GM21528 (cell line): ENCODE data around the gene MINDY4.
A peak's percentile ranks its signal among the peaks of the same experiment; 100 is the strongest.

Experiments used
- ATAC-seq: cut with Tn5 transposase; IDR thresholded peaks from one replicate; pipeline ENCODE4 v1.9.1; 2021; ENCODE audit warnings: mild to moderate bottlenecking, moderate library complexity; ENCODE audit not compliant: unreplicated experiment, low FRiP score

MINDY4 gene

DNA sequence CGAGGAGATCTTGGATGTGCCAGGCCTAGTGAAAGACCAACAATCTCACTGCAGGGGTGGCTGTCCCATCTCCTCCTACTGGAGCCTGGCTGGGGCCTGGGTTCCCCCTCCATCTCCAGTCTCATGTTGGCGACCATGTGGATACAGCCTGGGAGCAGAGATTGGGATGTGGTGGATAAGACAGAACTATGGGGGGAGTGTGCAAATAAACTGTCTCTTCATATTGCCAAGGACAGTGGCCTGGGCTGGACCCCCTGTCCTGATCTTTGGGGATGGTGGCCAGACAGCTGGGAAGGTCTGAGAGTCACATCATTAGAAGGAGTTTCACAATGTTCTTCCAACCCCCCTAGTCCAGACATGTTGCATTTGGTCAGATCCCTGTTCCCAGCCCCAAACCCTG, 5.8 kb upstream of the MINDY4 start:
- ATAC-seq: no peak

- ATAC-seq: peak; percentile 2
Measured at GRCh38 chr7:30770845-30771173, 408 bp upstream of the MINDY4 start.

DNA sequence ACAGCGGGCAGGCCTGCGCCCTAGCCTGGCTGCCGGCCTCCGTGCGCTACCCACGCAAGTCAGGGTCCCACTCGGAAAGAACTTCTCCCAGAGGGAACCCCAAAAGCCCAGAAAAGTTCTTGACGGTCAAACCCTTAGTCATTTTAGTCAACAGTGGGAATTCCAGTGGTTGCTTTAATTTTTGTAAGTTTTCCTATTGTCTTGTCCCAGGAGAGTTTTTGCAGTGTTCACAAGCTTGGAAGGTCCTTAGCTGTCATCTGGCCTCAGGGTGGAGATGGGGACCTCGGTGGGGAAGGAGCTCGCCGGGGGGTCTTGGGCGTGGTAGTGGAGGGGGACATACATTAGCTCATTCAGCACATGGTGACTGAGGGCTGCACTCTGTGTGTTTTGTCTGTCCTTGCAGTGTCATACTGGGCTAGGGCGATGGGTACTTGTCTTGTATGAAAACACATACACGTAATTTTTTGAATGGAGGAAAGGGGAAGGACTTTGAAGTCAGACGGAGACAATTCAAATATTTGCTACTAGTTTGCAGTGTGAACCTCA, 736 bp downstream of the MINDY4 start:
- no peak for ATAC-seq

GRCh38 chr7:30772984-30773383, 1.8 kb downstream of the MINDY4 start:
- no peak for ATAC-seq

- no peak for ATAC-seq
Measured at GRCh38 chr7:30775992-30776391, 4.8 kb downstream of the MINDY4 start.

GRCh38 chr7:30776971-30777370, 5.8 kb downstream of the MINDY4 start:
- ATAC-seq: no peak

DNA sequence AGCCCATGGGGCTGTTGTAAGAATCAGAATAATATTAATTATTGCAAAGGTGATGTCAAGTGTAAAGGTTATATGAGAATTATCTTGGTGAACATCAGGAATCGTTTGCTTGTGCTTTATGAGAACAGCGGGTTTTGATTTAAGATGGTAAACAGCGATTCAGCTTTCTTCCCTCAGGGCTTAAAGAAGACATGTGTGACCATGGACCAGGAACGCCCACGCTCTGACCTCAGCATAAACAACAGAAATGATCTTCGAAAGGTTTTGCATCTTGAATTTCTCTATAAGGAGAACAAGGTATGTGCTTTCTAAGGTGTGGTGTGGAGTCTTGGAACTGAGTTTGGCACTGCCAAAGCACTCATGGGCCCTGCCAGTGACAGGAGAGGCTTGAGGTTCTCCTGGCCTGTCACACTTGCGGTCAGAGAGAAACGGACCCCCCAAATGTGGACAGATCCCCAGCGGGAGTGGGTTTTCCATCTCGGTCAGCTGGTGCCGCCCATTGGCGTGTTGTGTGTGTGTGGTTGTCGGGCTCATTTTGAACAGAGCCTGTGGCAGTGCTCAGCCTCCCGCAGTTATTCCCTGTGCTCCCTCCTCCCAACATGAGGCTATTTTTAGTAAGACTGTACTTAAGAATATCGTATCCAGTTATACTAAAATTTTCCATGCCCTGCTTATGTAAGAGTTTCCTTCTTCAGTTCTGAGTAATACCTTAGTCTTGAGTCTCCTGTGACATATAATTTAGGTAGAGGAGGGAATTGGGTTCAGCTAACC, 7.2 kb downstream of the MINDY4 start:
- no peak for ATAC-seq

GRCh38 chr7:30779574-30779973, 8.4 kb downstream of the MINDY4 start:
- no peak for ATAC-seq

- ATAC-seq: no peak
Measured at GRCh38 chr7:30780941-30781340, 9.7 kb downstream of the MINDY4 start.

DNA sequence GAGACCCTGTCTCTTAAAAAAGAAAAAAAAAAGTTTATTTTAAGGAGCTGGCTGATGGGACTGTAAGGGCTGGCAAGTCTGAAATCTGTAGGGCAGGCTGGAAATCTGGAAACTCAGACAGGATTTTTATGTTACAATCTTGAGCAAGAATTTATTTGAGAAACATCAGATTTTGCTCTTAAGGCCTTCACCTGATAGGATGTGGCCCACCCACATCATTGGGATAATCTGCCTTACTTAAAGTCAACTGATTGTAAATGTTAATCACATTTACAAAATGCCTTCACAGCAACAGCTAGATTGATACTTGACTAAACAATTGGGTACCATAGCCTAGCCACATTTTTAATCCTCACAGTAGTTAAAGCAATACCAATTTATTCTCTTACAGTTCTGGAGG, 11.5 kb downstream of the MINDY4 start:
- ATAC-seq: no peak

DNA sequence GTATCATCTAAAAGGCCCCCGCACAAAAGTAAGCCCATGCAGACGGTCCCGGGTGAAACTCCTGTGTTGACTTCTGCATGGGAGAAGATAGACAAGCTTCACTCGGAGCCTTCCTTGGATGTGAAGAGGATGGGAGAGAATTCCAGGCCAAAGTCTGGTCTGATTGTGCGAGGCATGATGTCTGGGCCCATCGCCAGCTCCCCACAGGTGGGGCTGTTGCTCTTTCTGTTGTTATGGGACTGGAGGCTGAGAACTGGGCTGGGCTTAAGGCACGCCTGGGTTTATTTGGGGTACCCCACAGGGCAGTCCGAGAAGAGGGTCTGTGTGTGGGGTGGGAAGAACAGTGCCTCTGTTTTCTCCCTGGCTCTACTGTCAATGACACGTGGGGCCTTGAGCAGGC, 14.6 kb downstream of the MINDY4 start:
- ATAC-seq: no peak

- ATAC-seq: no peak
Measured at GRCh38 chr7:30787486-30787885, 16.3 kb downstream of the MINDY4 start.

DNA sequence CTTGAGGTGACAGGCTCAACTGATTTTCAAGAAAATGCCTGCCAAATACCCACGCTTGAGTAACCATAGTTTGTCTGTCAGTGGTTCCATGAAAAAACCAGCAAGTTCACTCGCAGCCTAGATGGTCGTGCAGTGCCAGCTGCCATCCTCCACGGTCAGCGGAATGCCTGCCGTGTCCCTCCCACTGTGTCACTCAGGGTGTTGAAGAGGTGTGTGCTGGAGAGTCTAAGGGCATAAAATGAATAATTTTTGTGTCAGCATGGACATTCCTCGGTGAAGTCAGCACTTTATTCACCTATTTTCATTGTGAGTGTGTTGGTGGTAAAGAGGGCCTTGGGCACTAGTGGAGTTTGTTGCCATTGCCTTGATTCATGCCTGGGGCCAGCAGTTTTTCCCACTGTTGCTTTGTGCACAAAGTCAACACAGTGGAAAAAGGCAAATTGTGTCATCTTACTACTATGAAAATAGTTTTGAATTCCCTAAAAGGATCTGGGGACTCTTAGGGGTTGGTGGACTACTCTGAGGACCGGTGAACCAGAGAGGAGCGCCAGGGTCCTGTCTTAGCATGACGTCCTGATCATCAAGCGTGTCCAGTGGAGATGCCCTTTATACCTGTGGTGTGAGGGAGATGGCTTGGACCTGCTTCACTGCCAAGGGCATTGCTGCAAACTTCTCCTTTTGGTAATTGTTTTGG, 17.6 kb downstream of the MINDY4 start:
- ATAC-seq: no peak

- ATAC-seq: no peak
Measured at GRCh38 chr7:30789334-30789711, 18.1 kb downstream of the MINDY4 start.

GRCh38 chr7:30790356-30790755, 19.1 kb downstream of the MINDY4 start:
- no peak for ATAC-seq

GRCh38 chr7:30791114-30791513, 19.9 kb downstream of the MINDY4 start:
- ATAC-seq: no peak

DNA sequence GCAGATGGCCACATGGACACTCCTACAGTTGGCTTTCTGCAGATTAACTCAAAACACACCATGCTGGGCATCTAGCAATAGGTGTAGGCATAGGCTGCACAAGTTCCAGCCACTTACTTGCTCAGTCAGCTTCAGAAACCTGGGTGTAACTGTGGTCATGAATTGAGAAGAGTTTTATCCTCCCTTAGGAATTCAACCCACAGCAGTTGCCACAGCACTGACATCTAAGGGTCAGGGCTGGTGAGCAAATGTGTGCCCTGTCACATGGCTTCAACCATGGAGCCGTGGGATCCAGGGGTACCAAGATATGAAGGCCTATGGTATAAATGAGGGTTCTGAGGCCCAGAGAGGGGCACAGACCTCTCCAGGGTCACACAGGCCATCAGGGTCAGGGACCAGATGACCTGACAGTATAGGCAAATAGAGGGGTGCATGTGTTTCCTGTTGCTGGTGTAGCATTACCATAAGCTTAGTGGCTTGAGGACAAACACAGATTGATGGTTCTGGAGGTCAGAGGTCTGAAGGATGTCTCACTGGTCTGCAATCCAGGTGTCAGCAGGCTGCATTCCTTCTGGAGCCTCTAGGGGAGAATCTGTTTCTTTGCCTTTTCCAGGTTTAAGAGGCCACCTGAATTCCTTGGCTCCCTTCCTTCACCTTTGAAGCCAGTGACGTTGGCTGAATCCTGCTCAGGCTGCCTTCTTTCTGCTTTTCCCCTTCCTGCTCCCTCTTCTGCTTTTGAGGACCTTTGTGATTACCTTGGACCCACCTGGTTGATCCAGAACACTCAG, 24.1 kb downstream of the MINDY4 start:
- no peak for ATAC-seq

- no peak for ATAC-seq
Measured at GRCh38 chr7:30796105-30796869, 25.1 kb downstream of the MINDY4 start.

GRCh38 chr7:30797176-30798040, 26.2 kb downstream of the MINDY4 start:
- no peak for ATAC-seq
